ENCODE results near the gene KLHL24.
"Not testable (repeated sequence)": the region's sequence is repeated elsewhere in the genome, so short reads cannot be mapped to it uniquely, and the experiment has no call there.

KLHL24 gene

DNA sequence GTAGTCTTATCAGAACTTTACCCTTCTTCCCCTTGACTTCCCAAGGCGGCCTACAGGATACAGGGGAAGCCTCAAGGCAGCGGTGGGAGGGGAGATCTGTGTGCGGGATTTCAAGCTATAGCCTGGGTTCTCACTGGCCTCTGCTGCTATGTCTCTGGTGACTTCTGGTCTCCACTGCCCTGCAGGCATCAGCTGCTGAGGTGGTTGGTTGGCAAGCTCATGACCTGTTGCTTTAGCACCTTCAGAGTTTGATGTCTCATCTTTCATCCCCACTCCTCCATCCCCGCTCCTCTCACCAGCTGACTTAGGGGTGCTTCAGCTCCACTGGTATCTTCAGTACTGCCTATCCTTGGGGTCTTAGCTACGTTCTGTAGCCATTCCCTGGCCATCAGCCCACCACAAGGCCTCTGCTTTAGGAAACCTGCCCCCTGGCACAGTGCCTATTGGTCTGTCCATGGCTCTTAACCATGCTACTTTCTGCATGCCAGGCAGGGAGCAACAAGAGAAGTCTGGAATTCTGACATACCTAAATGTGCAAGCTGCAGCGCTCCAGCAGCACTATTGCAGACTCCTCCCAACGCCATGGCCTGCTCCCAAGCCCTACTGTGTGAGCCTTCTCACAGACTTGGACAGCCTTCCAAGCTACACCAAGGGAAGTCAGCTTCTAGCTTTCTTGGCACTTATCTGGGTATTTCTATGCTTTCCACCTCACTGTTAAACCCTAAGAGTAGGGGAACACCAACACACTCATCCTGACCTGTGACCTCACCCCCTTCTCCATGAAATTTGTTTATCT is 60.3 kb downstream of the KLHL24 start:
- Mint-ChIP-seq H3K9me3 (no peaks in the 10 kb centered on the region), H3K27ac (no peak overlapping the region), H3K27me3 (peaks cover 0 to 4% of the 10 kb centered on the region in 2 donors), H3K4me1 (peaks cover 13 to 25% of the 10 kb centered on the region in 2 donors), H3K4me3 (no peak overlapping the region), H3K36me3 (peaks cover 7 to 8% of the 10 kb centered on the region in 2 donors)
- ATAC-seq (replicated peaks) (no peak), DNase-seq (no peak)

DNA sequence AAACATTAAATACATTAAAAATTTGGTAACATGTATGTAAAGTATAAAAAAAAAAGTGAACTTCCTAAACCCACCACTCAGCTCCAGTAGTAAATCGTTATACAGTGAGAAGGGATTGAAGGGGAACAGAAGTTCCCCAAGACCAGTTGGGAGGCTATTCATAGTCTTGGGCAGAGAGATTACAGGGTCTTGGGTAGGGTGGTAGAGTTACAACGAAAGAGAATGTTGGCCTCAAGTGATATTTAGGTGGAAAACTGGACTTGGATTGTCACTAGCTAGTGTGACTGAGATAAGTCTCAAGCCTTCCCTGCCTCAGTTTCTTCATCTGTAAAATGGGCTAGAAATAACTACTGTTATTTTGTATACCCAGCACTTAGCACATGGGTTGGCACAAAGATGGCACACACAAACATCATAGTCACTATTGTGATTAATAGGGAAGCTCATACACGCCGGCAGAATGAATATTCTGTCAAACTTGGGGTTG is 61.7 kb downstream of the KLHL24 start:
- peak overlapping the region; percentile 86 for H3K27ac Mint-ChIP-seq
- no peak for ATAC-seq (replicated peaks)
- no peaks in the 10 kb centered on the region for H3K9me3 Mint-ChIP-seq
- H3K36me3 Mint-ChIP-seq: peaks cover 12 to 14% of the 10 kb centered on the region in 2 donors
- peaks cover 0 to 4% of the 10 kb centered on the region in 2 donors for H3K27me3 Mint-ChIP-seq
- DNase-seq: no peak
- H3K4me1 Mint-ChIP-seq: peaks cover 18 to 37% of the 10 kb centered on the region in 2 donors
- H3K4me3 Mint-ChIP-seq: peak overlapping the region; percentile 82 to 88

DNA sequence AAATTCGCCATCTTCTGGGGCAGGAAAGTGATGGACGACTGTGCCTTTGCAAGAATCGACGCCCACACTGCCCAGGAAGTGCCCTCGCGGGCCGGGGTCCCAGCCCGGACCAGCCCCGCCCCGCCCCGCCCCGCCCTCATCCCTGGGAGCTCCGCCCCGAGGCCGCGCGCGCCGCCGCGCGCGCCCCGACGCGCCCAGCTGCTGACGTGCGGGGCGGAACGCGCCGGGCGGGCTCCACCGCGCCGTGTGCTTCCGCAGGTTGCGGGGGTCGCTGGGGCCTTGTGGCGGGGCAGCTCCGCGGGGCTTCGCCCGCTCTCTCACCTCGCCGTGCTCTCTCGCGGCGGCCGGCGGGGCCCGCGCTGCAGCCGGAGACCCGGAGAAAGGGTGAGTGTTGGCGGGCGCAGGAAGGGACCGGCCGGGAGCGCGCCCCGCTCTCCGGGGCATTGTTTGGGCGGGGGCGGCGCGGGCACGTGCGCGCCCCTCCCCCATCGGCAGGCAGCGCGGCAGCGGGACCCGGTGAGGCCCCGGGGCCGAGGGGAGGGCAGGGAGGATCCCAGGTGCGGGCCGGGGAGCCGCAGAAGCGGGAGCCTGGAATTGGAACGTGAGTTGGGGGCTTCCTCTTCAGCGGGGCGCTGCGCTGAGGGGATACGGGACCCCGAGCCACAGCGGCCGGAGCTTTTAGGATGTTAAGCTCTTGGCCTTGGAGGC is 62.3 kb downstream of the KLHL24 start, which contains the start of gene YEATS2:
TSS of gene YEATS2 (plus strand) at position 188 of the 708 bp plus-strand sequence. CDS start 17,366 bp downstream, outside the sequence.
- peak; percentile 81 to 87 for ATAC-seq (replicated peaks)

DNA sequence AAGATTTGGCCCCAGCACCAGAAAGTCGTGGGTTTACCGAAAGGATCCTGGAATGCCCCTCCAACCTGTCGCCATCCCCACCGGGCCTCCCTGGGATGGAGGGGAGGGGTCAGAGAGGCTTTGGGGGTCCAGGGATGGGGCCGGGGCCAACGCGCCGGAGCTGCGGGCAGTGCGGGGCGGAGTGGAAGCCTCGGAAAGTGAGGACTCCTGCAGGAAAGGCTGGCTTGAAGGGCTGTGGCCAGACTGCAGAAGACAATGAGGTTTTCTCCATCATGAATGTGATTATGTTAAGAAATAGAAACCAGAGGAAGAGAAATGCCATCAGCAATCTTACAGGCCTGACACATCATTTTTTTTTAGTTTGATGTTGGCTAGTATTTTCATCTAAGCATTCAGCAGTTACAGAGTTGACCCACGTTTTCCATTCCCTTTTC is 62.9 kb downstream of the KLHL24 start:
- Mint-ChIP-seq H3K4me1 (peaks cover 19 to 40% of the 10 kb centered on the region in 2 donors), H3K9me3 (no peaks in the 10 kb centered on the region), H3K4me3 (peak overlapping the region; percentile 77 to 82), H3K36me3 (peaks cover 12 to 14% of the 10 kb centered on the region in 2 donors), H3K27me3 (peaks cover 0 to 4% of the 10 kb centered on the region in 2 donors), H3K27ac (peak overlapping the region; percentile 96)
- DNase-seq: peak; percentile 26
- peak; percentile 14 to 51 for ATAC-seq (replicated peaks)

More for the DNA sequence above, 62.3 kb downstream of the KLHL24 start, which contains the start of gene YEATS2:
- peak within 1 kb of the TSS; percentile 82 to 88 for H3K4me3 Mint-ChIP-seq
- DNase-seq: peak; percentile 63
- H3K9me3 Mint-ChIP-seq: no peaks in the 10 kb centered on the region
- H3K36me3 Mint-ChIP-seq: peaks cover 12 to 14% of the 10 kb centered on the region in 2 donors
- H3K4me1 Mint-ChIP-seq: peaks cover 18 to 37% of the 10 kb centered on the region in 2 donors
- peaks cover 0 to 4% of the 10 kb centered on the region in 2 donors for H3K27me3 Mint-ChIP-seq
- H3K27ac Mint-ChIP-seq: peak within 1 kb of the TSS; percentile 96

DNA sequence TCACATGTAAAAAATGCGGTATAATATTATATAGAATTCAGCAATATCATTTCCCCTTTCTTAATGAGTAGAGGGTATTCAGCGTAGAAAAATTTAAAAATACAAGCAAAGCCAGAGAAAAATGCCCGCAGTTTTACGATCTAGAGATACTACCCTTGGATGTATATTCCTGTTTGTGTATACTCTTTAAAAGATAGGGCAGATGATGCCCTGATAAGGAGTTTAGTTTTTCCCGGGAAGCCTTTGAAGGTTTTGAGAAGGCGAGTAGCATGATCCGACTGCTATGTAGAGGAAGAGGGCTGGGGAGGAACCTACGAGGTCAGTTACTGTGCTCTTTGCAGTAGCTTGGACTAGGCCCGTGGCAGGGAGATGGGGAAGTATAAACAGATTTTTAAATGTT is 63.3 kb downstream of the KLHL24 start:
- H3K27me3 Mint-ChIP-seq: peaks cover 0 to 4% of the 10 kb centered on the region in 2 donors
- DNase-seq (no peak), ATAC-seq (replicated peaks) (peak; percentile 44 to 55)
- H3K4me3 Mint-ChIP-seq: peak overlapping the region; percentile 77 to 82
- peaks cover 20 to 43% of the 10 kb centered on the region in 2 donors for H3K4me1 Mint-ChIP-seq
- peak overlapping the region; percentile 96 for H3K27ac Mint-ChIP-seq
- no peaks in the 10 kb centered on the region for H3K9me3 Mint-ChIP-seq
- H3K36me3 Mint-ChIP-seq: peaks cover 12 to 14% of the 10 kb centered on the region in 2 donors

DNA sequence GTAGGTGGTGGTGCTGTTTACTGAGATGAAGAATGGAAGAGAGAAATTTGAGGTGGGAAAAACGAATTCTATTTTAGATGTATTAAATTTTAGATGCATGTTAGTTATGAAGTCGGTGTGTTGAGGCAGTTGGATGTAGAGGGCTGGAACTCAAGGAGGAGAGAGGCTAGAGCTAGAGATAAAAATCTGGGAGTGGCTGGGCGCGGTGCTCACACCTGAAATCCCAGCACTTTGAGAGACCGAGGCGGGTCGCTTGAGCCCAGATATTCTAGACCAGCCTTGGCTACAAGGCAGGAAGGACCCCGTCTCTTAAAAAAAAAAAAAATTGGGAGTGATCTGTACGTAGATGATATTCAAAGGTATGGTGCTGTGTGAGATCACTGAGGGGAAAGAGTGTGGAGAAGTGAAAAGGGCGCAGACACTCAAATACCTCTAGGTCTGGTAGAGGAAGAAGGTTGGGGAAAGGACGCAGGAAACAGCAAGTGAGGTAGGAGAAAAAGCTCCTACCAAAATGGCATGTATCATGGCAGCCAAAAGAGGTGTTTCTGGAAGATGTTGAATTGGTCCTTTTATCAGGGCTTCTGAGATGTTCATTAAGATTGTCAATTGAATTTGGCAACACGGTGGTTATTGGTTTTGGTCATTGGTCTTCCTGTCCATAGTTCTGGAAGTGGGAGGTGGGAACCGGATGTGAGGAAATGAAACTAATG is 64.0 kb downstream of the KLHL24 start:
- Mint-ChIP-seq H3K27ac (peak overlapping the region; percentile 96), H3K4me1 (peaks cover 22 to 49% of the 10 kb centered on the region in 2 donors), H3K27me3 (no peaks in the 10 kb centered on the region), H3K9me3 (no peaks in the 10 kb centered on the region), H3K36me3 (peaks cover 14 to 15% of the 10 kb centered on the region in 2 donors), H3K4me3 (peak overlapping the region; percentile 77 to 82)
- ATAC-seq (replicated peaks): no peak
- no peak for DNase-seq

DNA sequence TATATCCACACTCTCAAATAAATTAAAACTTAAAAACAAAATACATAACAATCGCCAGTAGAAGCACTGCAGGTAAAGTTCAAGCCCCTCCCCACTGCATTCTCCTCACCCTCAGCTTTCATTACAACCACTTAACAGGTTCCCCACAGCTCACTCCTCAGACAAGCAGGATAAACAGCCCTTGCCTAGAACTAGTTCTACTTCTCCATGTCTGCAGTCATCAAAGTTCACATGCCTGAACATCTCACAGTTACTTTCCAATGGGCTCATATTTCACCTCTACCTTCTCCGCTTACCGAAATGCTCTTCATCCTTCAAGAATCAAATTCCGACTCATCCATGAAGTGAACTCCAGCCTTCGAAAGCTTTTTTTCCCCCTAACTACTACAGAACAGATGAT is 66.3 kb downstream of the KLHL24 start:
- H3K27me3 Mint-ChIP-seq: no peaks in the 10 kb centered on the region
- H3K9me3 Mint-ChIP-seq: no peaks in the 10 kb centered on the region
- H3K27ac Mint-ChIP-seq: no peak overlapping the region
- H3K4me3 Mint-ChIP-seq: no peak overlapping the region
- peaks cover 22 to 24% of the 10 kb centered on the region in 2 donors for H3K36me3 Mint-ChIP-seq
- DNase-seq (no peak), ATAC-seq (replicated peaks) (no peak)
- peaks cover 22 to 56% of the 10 kb centered on the region in 2 donors for H3K4me1 Mint-ChIP-seq

DNA sequence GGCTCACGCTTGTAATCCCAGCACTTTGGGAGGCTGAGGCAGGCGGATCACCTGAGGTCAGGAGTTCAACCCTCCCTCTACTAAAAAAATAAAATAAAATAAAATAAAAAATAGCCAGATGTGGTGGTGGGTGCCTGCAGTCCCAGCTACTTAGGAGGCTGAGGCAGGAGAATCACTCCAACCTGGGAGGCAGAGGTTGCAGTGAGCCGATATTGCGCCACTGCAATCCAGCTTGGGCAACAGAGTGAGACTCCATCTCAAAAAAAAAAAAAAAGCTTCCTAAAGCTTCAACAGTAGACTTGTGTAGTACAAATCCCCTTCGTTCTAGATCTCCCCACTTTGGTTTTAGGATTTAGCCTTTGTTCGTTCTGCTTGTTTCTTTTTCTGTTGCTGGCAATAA is 68.5 kb downstream of the KLHL24 start:
- not testable (repeated sequence) for H3K4me3 Mint-ChIP-seq; ATAC-seq (replicated peaks); H3K27me3 Mint-ChIP-seq; DNase-seq; H3K9me3 Mint-ChIP-seq; H3K27ac Mint-ChIP-seq
- Mint-ChIP-seq H3K4me1 (peaks cover 21 to 50% of the 10 kb centered on the region in 2 donors), H3K36me3 (peaks cover 21 to 26% of the 10 kb centered on the region in 2 donors)

DNA sequence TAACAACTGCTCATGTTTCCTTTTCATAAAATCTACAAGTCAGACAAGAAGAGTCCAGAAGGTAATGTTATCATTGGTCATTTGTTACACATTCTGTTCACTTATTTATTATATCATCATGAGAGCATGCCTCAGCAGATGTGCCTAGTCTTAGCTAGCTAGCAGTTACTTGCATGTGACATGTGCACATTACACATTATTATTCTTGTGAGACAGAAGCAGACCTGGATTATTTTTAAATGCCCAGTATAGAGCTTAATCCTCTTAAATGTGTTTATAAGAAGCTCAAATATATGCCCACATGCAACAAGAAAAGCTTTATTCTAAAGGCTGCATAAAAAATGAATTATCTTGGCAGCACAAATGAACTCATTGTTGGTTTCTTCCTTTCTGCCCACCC is 74.8 kb downstream of the KLHL24 start:
- ATAC-seq (replicated peaks) (no peak), DNase-seq (no peak)
- no peak overlapping the region for H3K27ac Mint-ChIP-seq
- no peaks in the 10 kb centered on the region for H3K27me3 Mint-ChIP-seq
- H3K4me1 Mint-ChIP-seq: peaks cover 2 to 7% of the 10 kb centered on the region in 2 donors
- H3K9me3 Mint-ChIP-seq: no peaks in the 10 kb centered on the region
- H3K36me3 Mint-ChIP-seq: peaks cover 9 to 11% of the 10 kb centered on the region in 2 donors
- H3K4me3 Mint-ChIP-seq: no peak overlapping the region

DNA sequence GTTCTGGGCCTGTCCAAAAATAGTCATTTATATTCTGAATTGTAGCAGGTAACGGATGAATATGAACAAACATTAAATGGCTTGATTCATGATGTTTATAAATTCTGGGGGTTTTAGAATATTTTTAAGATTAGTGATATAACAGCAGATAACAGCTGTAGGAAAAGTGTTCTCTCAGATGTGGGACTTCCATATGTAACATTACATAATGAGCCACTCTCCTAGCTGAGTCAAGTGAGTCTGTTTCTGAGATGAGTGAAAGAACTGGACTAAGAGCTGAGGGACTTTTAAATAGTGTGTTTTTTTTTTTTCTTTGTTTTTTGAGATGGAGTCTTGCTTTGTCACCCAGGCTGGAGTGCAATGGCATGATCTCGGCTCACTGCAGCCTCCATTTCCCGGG is 76.1 kb downstream of the KLHL24 start:
- no peaks in the 10 kb centered on the region for H3K9me3 Mint-ChIP-seq
- ATAC-seq (replicated peaks): no peak
- peaks cover 1 to 2% of the 10 kb centered on the region in 2 donors for H3K4me1 Mint-ChIP-seq

DNA sequence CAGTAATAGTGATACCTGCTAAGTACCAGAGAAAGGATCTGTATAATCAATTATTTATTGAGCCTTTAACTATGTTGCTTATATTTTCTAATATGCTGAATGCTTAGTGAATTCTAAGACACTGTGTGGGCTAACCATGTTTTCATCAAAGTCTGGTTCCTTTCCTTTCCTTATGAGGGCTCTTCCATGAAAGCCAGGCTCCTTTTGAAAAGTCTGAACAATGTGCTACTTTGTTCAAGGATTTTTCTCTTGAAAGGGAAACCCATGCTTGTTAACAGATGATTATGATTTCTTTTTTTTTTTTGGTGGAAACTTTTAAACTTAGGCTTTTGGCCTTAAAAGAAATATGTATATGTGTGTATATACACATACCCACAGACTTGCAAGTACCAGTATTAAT is 79.2 kb downstream of the KLHL24 start:
- H3K27ac Mint-ChIP-seq: no peak overlapping the region

More for the DNA sequence above, 76.1 kb downstream of the KLHL24 start:
- no peak for DNase-seq
- Mint-ChIP-seq H3K27me3 (no peaks in the 10 kb centered on the region), H3K36me3 (peaks cover under 1 to 5% of the 10 kb centered on the region in 2 donors), H3K27ac (no peak overlapping the region), H3K4me3 (no peak overlapping the region)

DNA sequence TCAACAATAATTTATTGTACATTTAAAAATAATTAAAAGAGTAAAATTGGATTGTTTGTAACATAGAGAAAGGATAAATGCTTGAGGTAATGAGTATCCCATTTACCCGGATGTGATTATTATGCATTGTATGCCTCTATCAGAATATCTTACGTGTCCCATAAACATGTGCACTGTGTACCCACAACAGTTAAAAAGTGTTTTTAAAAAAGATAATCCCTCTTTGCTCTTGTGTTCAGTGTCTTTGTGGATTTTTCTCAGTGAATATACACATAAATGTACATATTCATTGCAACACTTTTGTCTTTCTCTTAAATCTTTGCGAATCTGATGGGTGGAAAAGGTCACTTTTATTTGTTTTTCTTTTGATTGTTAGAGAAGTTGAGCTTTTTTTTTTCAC is 82.6 kb downstream of the KLHL24 start:
- H3K9me3 Mint-ChIP-seq: no peaks in the 10 kb centered on the region
- ATAC-seq (replicated peaks): no peak
- peaks cover 40 to 48% of the 10 kb centered on the region in 2 donors for H3K36me3 Mint-ChIP-seq
- H3K27me3 Mint-ChIP-seq: no peaks in the 10 kb centered on the region
- no peak overlapping the region for H3K4me3 Mint-ChIP-seq
- H3K27ac Mint-ChIP-seq: no peak overlapping the region
- no peak for DNase-seq
- H3K4me1 Mint-ChIP-seq: no peaks in the 10 kb centered on the region

More for the DNA sequence above, 79.2 kb downstream of the KLHL24 start:
- H3K9me3 Mint-ChIP-seq: no peaks in the 10 kb centered on the region
- no peak for DNase-seq
- H3K4me3 Mint-ChIP-seq: no peak overlapping the region
- H3K4me1 Mint-ChIP-seq: peaks cover 0 to 2% of the 10 kb centered on the region in 2 donors
- H3K36me3 Mint-ChIP-seq: peaks cover 23 to 24% of the 10 kb centered on the region in 2 donors
- ATAC-seq (replicated peaks): no peak
- H3K27me3 Mint-ChIP-seq: no peaks in the 10 kb centered on the region

DNA sequence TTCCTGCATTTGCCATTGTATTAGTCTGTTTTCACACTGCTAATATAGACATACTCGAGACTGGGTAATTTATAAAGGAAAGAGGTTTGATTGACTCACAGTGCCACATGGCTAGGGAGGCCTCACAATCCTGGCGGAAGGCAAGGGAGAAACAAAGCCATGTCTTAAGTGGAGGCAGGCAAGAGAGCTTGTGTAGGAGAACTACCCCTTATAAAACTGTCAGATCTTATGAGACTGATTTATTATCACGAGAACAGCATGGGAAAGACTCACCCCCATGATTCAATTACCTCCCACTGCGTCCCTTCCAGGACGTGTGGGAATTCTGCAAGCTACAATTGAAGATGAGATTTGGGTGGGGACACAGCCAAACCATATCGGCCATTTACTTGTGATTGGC is 90.0 kb downstream of the KLHL24 start:
- ATAC-seq (replicated peaks) (no peak), DNase-seq (no peak)
- Mint-ChIP-seq H3K36me3 (peaks cover 43 to 58% of the 10 kb centered on the region in 2 donors), H3K27ac (no peak overlapping the region), H3K27me3 (no peaks in the 10 kb centered on the region), H3K4me3 (no peak overlapping the region), H3K4me1 (no peaks in the 10 kb centered on the region), H3K9me3 (no peaks in the 10 kb centered on the region)

DNA sequence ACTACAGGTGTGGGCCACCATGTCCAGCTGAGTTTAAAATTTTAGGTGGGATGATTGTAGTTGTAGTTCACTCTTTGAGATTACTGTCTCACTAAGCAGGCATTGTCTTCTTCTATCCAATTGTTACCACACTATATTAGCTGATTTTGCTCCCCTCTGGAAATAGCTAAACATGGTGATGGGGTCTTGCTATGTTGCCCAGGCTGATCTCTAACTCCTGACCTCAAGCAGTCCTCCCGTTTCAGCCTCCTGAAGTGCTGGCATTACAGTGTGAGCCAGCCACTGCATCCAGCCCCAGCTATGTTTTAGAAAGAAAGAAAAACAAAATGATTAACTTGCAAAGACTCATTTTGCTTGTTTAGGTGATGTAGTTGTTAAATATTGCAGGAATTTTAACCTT is 92.8 kb downstream of the KLHL24 start:
- Mint-ChIP-seq H3K9me3 (no peaks in the 10 kb centered on the region), H3K27me3 (no peaks in the 10 kb centered on the region), H3K4me3 (no peak overlapping the region), H3K36me3 (peaks cover 42 to 50% of the 10 kb centered on the region in 2 donors), H3K4me1 (no peaks in the 10 kb centered on the region), H3K27ac (no peak overlapping the region)
- DNase-seq (no peak), ATAC-seq (replicated peaks) (no peak)

Data from stimulated activated naive B cell treated with anti-CD40 and anti-IgM and Interleukin-4, amounts not matched to agents 10 μg/mL and 1 μg/mL and 100 μg/mL, for 72 hours (primary cell).